Measurements from ENCODE around the gene EDNRB.

The EDNRB gene

GRCh38 chr13:77909827-77910226 is 8.8 kb downstream of the EDNRB start:
- Mint-ChIP-seq H3K4me1 (no peaks in the 10 kb centered on the region), H3K27me3 (peaks cover 3% of the 10 kb centered on the region), H3K27ac (no peak overlapping the region), H3K9me3 (no peaks in the 10 kb centered on the region), H3K36me3 (no peaks in the 10 kb centered on the region), H3K4me3 (no peak overlapping the region)
- DNase-seq (ENCODE audit: low spot score in 2 of 2) = no peak
- no peak for ATAC-seq (ENCODE audit: low read depth)

DNA sequence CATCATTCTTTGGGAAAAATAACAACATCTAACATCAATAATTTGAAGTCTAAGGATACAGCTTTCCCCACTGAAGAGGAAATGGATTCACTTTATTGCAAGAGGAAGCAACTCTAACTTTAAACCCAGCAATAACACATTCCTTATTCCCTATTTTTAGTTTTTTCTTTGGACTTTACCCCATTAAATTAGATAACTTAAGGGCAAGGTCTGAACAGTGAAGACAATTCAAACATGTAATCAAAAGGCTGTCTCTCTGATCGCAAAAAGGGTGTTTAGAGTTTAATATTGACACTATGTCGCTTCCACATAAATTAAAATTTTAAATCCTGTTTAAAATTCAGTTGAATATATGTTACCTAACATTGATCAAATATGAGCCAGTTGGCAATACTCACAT is 10.1 kb downstream of the EDNRB start:
- Mint-ChIP-seq H3K27me3 (peaks cover 5% of the 10 kb centered on the region), H3K4me1 (no peaks in the 10 kb centered on the region), H3K36me3 (no peaks in the 10 kb centered on the region), H3K9me3 (no peaks in the 10 kb centered on the region), H3K4me3 (no peak overlapping the region), H3K27ac (no peak overlapping the region)
- ATAC-seq (ENCODE audit: low read depth) = no peak
- no peak for DNase-seq (ENCODE audit: low spot score in 2 of 2)

DNA sequence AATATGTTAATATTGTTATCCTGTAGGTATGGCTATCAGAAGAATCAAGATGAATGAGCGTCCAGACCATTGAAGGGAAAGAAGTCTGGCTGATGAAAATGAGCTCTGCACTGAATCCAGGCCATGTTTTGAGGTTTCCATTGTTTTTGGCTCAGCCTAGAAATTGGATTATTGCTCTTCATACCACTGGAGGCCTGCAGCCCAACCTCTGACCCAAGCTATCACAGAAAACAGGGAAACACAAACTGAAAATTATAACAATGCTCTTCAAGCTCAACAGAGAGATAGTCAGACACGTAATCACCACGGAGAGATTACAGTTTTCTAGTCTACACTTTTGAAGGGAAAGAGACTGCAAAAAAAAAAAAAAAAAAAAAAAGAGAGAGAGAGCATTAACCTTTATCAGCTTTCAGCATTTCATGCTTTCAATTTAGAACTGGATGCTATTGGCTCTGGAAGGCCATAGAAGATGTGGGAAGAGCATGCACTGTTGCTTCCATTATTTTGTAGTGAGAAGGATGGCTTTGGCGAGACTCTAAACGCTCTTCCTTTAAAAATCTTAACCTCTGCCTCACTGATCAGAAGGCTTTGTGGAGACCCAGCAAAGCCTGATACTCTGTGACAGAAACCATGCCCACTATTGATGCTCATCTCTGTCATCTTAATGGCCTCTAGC is 10.8 kb downstream of the EDNRB start:
- Mint-ChIP-seq H3K4me1 (no peaks in the 10 kb centered on the region), H3K27ac (no peak overlapping the region), H3K4me3 (no peak overlapping the region), H3K27me3 (peaks cover 5% of the 10 kb centered on the region), H3K36me3 (no peaks in the 10 kb centered on the region), H3K9me3 (peaks cover 1% of the 10 kb centered on the region)
- ATAC-seq (ENCODE audit: low read depth) (no peak), DNase-seq (ENCODE audit: low spot score in 2 of 2) (no peak)

DNA sequence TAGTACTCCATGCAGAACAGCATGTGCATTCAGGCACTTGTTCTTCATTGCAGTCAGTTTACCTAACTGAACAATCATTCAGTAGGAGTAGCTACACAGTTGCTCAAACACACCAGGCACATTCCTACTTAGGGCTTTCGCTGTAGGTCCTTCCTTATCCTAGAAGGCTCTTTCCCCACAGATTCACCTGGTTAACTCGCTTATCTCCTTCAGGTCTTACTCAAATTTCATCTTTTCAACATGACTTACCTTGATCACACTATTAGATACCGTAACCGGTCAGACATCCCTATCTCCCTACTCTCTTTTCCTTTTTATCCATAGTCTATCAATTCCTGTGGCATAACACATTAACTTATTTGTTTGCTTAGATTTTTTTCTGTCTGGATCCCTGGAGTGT is 14.6 kb downstream of the EDNRB start:
- ATAC-seq (ENCODE audit: low read depth) (no peak), DNase-seq (ENCODE audit: low spot score in 2 of 2) (no peak)
- H3K27me3 Mint-ChIP-seq = peaks cover 4% of the 10 kb centered on the region
- H3K27ac Mint-ChIP-seq = no peak overlapping the region
- H3K36me3 Mint-ChIP-seq = no peaks in the 10 kb centered on the region
- H3K4me1 Mint-ChIP-seq = no peaks in the 10 kb centered on the region
- H3K4me3 Mint-ChIP-seq = no peak overlapping the region
- H3K9me3 Mint-ChIP-seq = peaks cover 7% of the 10 kb centered on the region

GRCh38 chr13:77903435-77903834 is 15.2 kb downstream of the EDNRB start:
- no peak for DNase-seq (ENCODE audit: low spot score in 2 of 2)
- Mint-ChIP-seq H3K27me3 (peaks cover 4% of the 10 kb centered on the region), H3K4me3 (no peak overlapping the region), H3K36me3 (no peaks in the 10 kb centered on the region), H3K9me3 (peaks cover 7% of the 10 kb centered on the region), H3K4me1 (no peaks in the 10 kb centered on the region), H3K27ac (no peak overlapping the region)
- no peak for ATAC-seq (ENCODE audit: low read depth)

DNA sequence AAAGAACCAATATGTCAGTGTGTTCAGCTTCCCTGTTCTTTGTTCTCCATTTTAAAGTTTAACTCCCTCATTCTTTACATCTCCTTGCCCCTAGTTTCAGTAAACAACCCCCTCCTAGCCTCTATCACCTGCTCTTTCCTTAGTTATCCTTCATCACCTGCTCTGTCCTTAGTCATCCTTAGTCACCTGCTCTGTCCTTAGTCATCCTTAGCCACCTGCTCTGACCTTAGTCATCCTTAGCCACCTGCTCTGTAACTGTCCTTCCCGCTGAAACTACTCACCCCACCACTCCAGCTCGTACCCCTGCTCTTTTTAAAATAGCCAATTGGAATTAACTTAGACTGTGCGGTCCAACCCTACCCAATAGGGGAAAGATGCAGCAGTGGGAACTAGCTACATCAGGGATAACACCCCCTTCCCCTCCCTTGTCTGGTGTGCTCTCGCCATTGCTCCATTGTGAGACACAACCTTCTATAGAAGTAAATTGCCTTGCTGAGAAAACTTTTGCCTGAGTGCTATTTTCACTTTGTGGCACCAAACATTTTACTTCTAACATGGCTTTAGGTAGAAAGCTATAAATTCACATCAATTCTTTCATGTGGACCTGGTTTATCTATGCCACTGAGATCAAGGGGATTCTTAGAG is 16.2 kb downstream of the EDNRB start:
- Mint-ChIP-seq H3K9me3 (peaks cover 7% of the 10 kb centered on the region), H3K4me3 (no peak overlapping the region), H3K36me3 (no peaks in the 10 kb centered on the region), H3K27me3 (peaks cover 4% of the 10 kb centered on the region), H3K4me1 (peaks cover 3% of the 10 kb centered on the region), H3K27ac (no peak overlapping the region)
- ATAC-seq (ENCODE audit: low read depth) = no peak
- DNase-seq (ENCODE audit: low spot score in 2 of 2) = no peak

- Mint-ChIP-seq H3K9me3 (peaks cover 7% of the 10 kb centered on the region), H3K27me3 (peaks cover 6% of the 10 kb centered on the region), H3K4me3 (peak overlapping the region; percentile 31), H3K27ac (no peak overlapping the region), H3K36me3 (no peaks in the 10 kb centered on the region), H3K4me1 (peaks cover 3% of the 10 kb centered on the region)
- DNase-seq (ENCODE audit: low spot score in 2 of 2) (no peak), ATAC-seq (ENCODE audit: low read depth) (peak; percentile 65)
These were observed 20.5 kb downstream of the EDNRB start for GRCh38 chr13:77898097-77898496.

DNA sequence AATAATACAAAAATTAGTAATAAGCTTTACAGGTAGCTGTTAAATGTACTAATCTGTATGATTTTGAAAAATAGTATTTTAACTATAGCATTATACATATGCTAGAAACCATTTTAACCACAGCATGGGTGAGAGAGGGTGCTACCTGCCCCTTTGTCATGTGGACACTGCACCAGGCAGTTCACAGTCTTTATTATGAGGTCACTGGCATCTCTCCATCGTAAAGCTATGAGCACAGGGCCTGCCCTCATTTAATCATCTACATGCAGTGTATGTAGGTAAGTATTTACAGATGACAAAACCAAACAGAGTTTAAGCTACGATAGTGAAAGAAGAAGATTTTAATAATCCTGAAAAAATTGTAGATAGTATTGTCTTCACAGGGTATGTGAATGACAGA is 21.7 kb downstream of the EDNRB start:
- Mint-ChIP-seq H3K4me3 (no peak overlapping the region), H3K9me3 (no peaks in the 10 kb centered on the region), H3K36me3 (no peaks in the 10 kb centered on the region), H3K27ac (no peak overlapping the region), H3K4me1 (peaks cover 3% of the 10 kb centered on the region), H3K27me3 (peaks cover 5% of the 10 kb centered on the region)
- ATAC-seq (ENCODE audit: low read depth) (no peak), DNase-seq (ENCODE audit: low spot score in 2 of 2) (no peak)

- Mint-ChIP-seq H3K27ac (no peak overlapping the region), H3K4me1 (peaks cover 3% of the 10 kb centered on the region), H3K27me3 (peaks cover 5% of the 10 kb centered on the region), H3K9me3 (no peaks in the 10 kb centered on the region), H3K36me3 (no peaks in the 10 kb centered on the region), H3K4me3 (no peak overlapping the region)
- ATAC-seq (ENCODE audit: low read depth) (no peak), DNase-seq (ENCODE audit: low spot score in 2 of 2) (no peak)
These were observed 22.1 kb downstream of the EDNRB start for GRCh38 chr13:77896536-77896935.

- no peak for ATAC-seq (ENCODE audit: low read depth)
- H3K4me1 Mint-ChIP-seq = peaks cover 3% of the 10 kb centered on the region
These were observed 23.9 kb downstream of the EDNRB start for GRCh38 chr13:77894743-77895142.

GRCh38 chr13:77893066-77893465 is 25.6 kb downstream of the EDNRB start:
- no peak overlapping the region for H3K4me3 Mint-ChIP-seq
- H3K4me1 Mint-ChIP-seq = peaks cover under 1% of the 10 kb centered on the region
- H3K27ac Mint-ChIP-seq = no peak overlapping the region
- H3K27me3 Mint-ChIP-seq = peaks cover 5% of the 10 kb centered on the region
- no peaks in the 10 kb centered on the region for H3K36me3 Mint-ChIP-seq
- ATAC-seq (ENCODE audit: low read depth) (no peak), DNase-seq (ENCODE audit: low spot score in 2 of 2) (no peak)
- no peaks in the 10 kb centered on the region for H3K9me3 Mint-ChIP-seq

More at GRCh38 chr13:77894743-77895142, 23.9 kb downstream of the EDNRB start:
- Mint-ChIP-seq H3K4me3 (no peak overlapping the region), H3K36me3 (no peaks in the 10 kb centered on the region), H3K27me3 (peaks cover 5% of the 10 kb centered on the region), H3K9me3 (no peaks in the 10 kb centered on the region), H3K27ac (no peak overlapping the region)
- no peak for DNase-seq (ENCODE audit: low spot score in 2 of 2)

GRCh38 chr13:77892491-77892890 is 26.1 kb downstream of the EDNRB start:
- Mint-ChIP-seq H3K27me3 (peaks cover 5% of the 10 kb centered on the region), H3K4me1 (no peaks in the 10 kb centered on the region), H3K36me3 (no peaks in the 10 kb centered on the region), H3K9me3 (no peaks in the 10 kb centered on the region), H3K4me3 (no peak overlapping the region), H3K27ac (no peak overlapping the region)
- DNase-seq (ENCODE audit: low spot score in 2 of 2) (no peak), ATAC-seq (ENCODE audit: low read depth) (no peak)

GRCh38 chr13:77891486-77891885 is 27.1 kb downstream of the EDNRB start:
- H3K36me3 Mint-ChIP-seq = no peaks in the 10 kb centered on the region
- H3K27me3 Mint-ChIP-seq = peaks cover 8% of the 10 kb centered on the region
- H3K9me3 Mint-ChIP-seq = no peaks in the 10 kb centered on the region
- H3K4me1 Mint-ChIP-seq = no peaks in the 10 kb centered on the region
- ATAC-seq (ENCODE audit: low read depth) (no peak), DNase-seq (ENCODE audit: low spot score in 2 of 2) (no peak)
- H3K4me3 Mint-ChIP-seq = no peak overlapping the region
- no peak overlapping the region for H3K27ac Mint-ChIP-seq

- Mint-ChIP-seq H3K27ac (no peak overlapping the region), H3K4me3 (no peak overlapping the region), H3K9me3 (no peaks in the 10 kb centered on the region), H3K27me3 (peaks cover 10% of the 10 kb centered on the region), H3K4me1 (no peaks in the 10 kb centered on the region), H3K36me3 (no peaks in the 10 kb centered on the region)
- DNase-seq (ENCODE audit: low spot score in 2 of 2) (no peak), ATAC-seq (ENCODE audit: low read depth) (no peak)
These were observed 27.6 kb downstream of the EDNRB start for GRCh38 chr13:77891041-77891440.

GRCh38 chr13:77883328-77883727 is 35.3 kb downstream of the EDNRB start:
- Mint-ChIP-seq H3K4me3 (no peak overlapping the region), H3K9me3 (no peaks in the 10 kb centered on the region), H3K27ac (no peak overlapping the region), H3K4me1 (no peaks in the 10 kb centered on the region), H3K27me3 (peaks cover 6% of the 10 kb centered on the region), H3K36me3 (no peaks in the 10 kb centered on the region)
- ATAC-seq (ENCODE audit: low read depth) (no peak), DNase-seq (ENCODE audit: low spot score in 2 of 2) (no peak)
